Lower lobe of right lung (tissue), 2 donors: ENCODE results near the gene SCIN. TPM values are rescaled to one million over a fixed set of nuclear protein-coding genes. Genes with fewer than 3 reads are reported as not detected.

ENCODE experiments used
- ATAC-seq, 2 donors: fragments of 200-7000 bp; cut with Tn5 transposase; one replicate each; pipeline ENCODE4 v1.9.1; 2020 to 2022; ENCODE audit warnings: mild to moderate bottlenecking in 2 of 2, moderate library complexity in 2 of 2
- DNase-seq: peaks from one replicate; pipeline ENCODE4 v3.0.0-alpha.2; 2020
- H3K27ac ChIP-seq: fragments of 200-600 bp; one replicate; pipeline ENCODE4 v1.8.0; 2022
- H3K27me3 ChIP-seq: fragments of 200-600 bp; one replicate; pipeline ENCODE4 v1.8.0; 2022; ENCODE audit warnings: low read depth
- H3K36me3 ChIP-seq: fragments of 200-600 bp; one replicate; pipeline ENCODE4 v1.8.0; 2022; ENCODE audit warnings: mild to moderate bottlenecking
- H3K4me1 ChIP-seq: fragments of 200-600 bp; one replicate; pipeline ENCODE4 v1.8.0; 2022
- H3K4me3 ChIP-seq: fragments of 200-600 bp; one replicate; pipeline ENCODE4 v1.8.0; 2022; ENCODE audit warnings: mild to moderate bottlenecking
- H3K9me3 ChIP-seq: fragments of 200-600 bp; one replicate; pipeline ENCODE4 v1.8.0; 2022
- intact Hi-C: fragments of 100-400 bp; cut with DNase I; formaldehyde crosslinking; loops from one replicate; pipeline ENCODE4 v1.11.0; 2022
- total RNA-seq: library from RNA; stranded (reverse); fragmentation: NEBNext Ultra II Directional; extraction: Animal tissue kit (Norgen Biotek cat#: 25700); gene quantifications from one replicate; pipeline ENCODE4 v1.2.1, GENCODE V29; 2021
- TF ChIP-seq, protein P1 (sequence below): fragments of 200-600 bp; IDR thresholded peaks from one replicate; pipeline ENCODE4 v1.8.0; 2022; ENCODE audit warnings: antibody characterized with exemption, mild to moderate bottlenecking
- donor health status: DM: no; HTN: yes; CAD: no; lungs with severe emphysema.

Gene SCIN
- total RNA-seq, 1 donor from 2014 or later = 21.1 TPM

DNA sequence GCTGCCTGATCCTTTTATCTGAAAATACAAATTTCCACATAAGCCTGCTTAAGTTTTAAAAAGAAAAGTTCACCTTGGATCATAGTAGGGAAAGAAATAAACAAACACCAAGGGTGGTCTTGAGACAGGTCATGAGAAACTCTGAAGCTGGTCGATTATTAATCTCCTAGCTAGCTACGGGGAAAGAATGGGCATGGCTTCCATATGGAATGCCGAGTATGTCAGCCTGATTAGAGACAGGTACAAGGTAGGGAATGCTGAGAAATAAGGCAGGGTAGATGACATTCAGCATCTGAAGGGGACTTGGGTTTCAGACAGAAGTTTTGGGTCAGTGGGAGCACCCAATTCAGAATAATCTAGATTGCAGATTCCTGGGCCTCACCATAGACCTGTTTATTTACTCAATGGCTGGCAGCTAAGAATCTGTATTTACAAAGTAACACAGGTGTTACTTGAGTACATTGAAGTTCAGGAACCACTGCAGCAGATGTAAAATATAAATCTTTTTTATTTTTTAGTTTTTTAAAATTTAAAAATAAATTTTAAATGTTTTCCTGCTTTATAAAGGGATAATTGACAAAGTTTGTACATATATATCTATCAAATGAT, 49.0 kb downstream of the SCIN start:
- DNase-seq (no peak), ATAC-seq (no peak)
- no peaks in the 10 kb centered on the region for H3K4me1 ChIP-seq
- H3K9me3 ChIP-seq = no peaks in the 10 kb centered on the region
- intact Hi-C loops = no loop called here
- H3K36me3 ChIP-seq = no peaks in the 10 kb centered on the region
- H3K27ac ChIP-seq = no peak overlapping the region
- TF ChIP-seq, protein P1, sequence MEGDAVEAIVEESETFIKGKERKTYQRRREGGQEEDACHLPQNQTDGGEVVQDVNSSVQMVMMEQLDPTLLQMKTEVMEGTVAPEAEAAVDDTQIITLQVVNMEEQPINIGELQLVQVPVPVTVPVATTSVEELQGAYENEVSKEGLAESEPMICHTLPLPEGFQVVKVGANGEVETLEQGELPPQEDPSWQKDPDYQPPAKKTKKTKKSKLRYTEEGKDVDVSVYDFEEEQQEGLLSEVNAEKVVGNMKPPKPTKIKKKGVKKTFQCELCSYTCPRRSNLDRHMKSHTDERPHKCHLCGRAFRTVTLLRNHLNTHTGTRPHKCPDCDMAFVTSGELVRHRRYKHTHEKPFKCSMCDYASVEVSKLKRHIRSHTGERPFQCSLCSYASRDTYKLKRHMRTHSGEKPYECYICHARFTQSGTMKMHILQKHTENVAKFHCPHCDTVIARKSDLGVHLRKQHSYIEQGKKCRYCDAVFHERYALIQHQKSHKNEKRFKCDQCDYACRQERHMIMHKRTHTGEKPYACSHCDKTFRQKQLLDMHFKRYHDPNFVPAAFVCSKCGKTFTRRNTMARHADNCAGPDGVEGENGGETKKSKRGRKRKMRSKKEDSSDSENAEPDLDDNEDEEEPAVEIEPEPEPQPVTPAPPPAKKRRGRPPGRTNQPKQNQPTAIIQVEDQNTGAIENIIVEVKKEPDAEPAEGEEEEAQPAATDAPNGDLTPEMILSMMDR = no peak
- H3K27me3 ChIP-seq = no peaks in the 10 kb centered on the region
- no peak overlapping the region for H3K4me3 ChIP-seq

DNA sequence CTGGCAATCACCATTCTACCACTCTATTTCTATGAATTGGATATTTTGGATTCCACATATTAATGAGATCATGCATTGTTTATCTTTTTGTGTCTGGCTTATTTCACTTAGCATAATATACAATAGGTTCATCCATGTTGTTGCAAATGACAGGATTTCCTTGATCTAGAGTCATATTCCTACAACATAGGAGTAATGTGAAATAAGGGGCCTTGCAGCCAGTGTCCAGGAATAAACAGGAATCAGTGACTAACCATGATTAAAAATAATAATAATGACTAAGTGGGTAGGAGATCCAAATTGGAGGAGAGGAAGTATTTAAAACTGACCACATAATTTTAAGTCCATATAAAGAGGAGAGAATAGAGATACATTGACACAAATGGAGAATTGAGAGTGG, 49.9 kb downstream of the SCIN start:
- ATAC-seq (no peak), DNase-seq (no peak)
- H3K36me3 ChIP-seq = no peaks in the 10 kb centered on the region
- TF ChIP-seq, protein P1 = no peak
- no peaks in the 10 kb centered on the region for H3K27me3 ChIP-seq
- H3K27ac ChIP-seq = no peak overlapping the region
- H3K4me3 ChIP-seq = no peak overlapping the region
- H3K4me1 ChIP-seq = no peaks in the 10 kb centered on the region
- H3K9me3 ChIP-seq = no peaks in the 10 kb centered on the region
- intact Hi-C loops = no loop called here

DNA sequence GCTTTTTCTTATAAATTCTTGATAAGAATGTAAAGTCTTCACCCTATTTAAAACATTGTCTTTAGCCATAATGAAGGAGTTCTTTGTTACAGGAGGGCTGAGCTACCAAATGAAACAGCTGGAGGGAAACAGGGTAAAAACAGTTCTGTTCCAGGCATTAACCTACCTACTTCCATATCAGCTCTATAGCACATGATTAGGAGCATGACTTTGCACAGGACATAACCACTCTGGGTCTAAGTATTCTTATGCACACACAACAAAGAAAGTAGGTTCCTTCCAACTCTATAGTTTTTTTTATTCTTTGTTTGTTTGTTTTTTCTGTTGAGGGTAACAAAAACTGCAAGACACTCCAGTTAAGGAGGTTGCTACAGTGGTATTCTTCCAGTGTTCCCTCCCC, 52.7 kb downstream of the SCIN start:
- no peak overlapping the region for H3K27ac ChIP-seq
- intact Hi-C loops = no loop called here
- no peaks in the 10 kb centered on the region for H3K9me3 ChIP-seq
- H3K4me3 ChIP-seq = no peak overlapping the region
- no peaks in the 10 kb centered on the region for H3K27me3 ChIP-seq
- H3K36me3 ChIP-seq = no peaks in the 10 kb centered on the region
- no peak for DNase-seq
- no peaks in the 10 kb centered on the region for H3K4me1 ChIP-seq
- ATAC-seq = no peak
- TF ChIP-seq, protein P1 = no peak

DNA sequence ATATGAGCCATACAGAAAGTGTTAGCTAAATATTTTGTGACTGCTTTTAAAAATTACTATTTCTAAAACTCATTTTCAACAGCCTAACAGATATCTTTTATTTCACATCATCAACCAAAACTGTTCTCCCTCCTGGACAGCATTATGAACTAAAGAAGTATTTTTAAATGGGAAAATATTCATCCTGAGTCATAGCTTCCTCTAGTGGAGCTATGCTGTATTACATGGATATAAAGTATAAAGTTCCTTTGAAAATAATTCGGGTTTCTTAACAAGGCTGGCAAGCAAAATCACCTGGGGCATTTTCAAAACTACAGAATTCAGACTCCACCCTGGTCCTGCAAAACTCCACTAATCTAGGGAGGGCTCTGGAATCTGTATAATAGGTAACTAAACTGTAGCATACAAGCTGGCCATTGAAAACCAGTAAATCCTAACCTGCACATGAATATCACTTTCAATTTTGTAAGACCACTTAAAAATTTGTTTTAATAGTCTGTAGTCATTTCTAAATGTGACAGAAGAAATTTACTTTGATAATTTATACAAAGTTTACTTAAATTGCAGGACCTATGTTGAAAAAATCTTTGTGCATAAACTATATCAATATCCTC, 53.5 kb downstream of the SCIN start:
- H3K27me3 ChIP-seq = no peaks in the 10 kb centered on the region
- no peak overlapping the region for H3K27ac ChIP-seq
- TF ChIP-seq, protein P1 = peak; percentile 71
- no peak overlapping the region for H3K4me3 ChIP-seq
- no peaks in the 10 kb centered on the region for H3K4me1 ChIP-seq
- ATAC-seq = peak; percentile 46 to 54
- no peaks in the 10 kb centered on the region for H3K36me3 ChIP-seq
- DNase-seq = no peak
- intact Hi-C loops = no loop called here
- no peaks in the 10 kb centered on the region for H3K9me3 ChIP-seq

DNA sequence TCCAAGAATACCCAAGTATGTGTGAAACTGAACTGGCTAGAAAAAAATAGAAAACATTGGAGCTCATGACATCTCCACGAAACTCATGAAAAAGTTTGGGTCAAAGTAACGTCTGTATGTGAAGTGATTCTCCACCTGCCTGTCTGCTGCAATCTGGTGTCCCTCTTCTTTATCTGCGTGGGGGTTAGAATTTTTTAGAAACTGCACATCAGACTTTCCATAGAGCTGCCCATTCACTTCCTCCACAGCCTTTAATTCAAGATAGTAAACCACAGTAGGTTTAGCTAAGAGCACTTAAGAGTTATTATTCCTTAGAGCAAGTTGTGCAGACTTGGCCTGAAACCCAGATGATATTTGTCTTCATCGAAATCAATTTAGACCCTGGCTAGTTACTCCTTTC, 55.3 kb downstream of the SCIN start:
- H3K4me1 ChIP-seq = no peaks in the 10 kb centered on the region
- intact Hi-C loops = no loop called here
- no peaks in the 10 kb centered on the region for H3K36me3 ChIP-seq
- no peaks in the 10 kb centered on the region for H3K9me3 ChIP-seq
- no peak overlapping the region for H3K4me3 ChIP-seq
- H3K27ac ChIP-seq = no peak overlapping the region
- DNase-seq (no peak), ATAC-seq (no peak)
- H3K27me3 ChIP-seq = no peaks in the 10 kb centered on the region
- TF ChIP-seq, protein P1 = no peak
